ENCODE results near the gene RALGAPA1. TPM values are rescaled to one million over a fixed set of nuclear protein-coding genes. Genes with fewer than 3 reads are reported as not detected.

The RALGAPA1 gene
- total and polyA plus RNA-seq, 7 donors = 4.3 to 40.1 (median 28.0) TPM

- Histone ChIP-seq H3K4me1 (no peaks in the 10 kb centered on the region), H3K4me3 (no peak overlapping the region), H3K9me3 (no peaks in the 10 kb centered on the region), H3K27ac (no peak overlapping the region), H3K27me3 (ENCODE audit: insufficient read depth in 3 of 3, low read length in 2 of 3) (no peaks in the 10 kb centered on the region), H3K36me3 (ENCODE audit: insufficient read depth in 1 of 2, low read depth in 1 of 2) (no peaks in the 10 kb centered on the region)
- TF ChIP-seq CTCF (IDR thresholded peaks at IDR 0.05) = no peak
- no peak for DNase-seq
- no peak for ATAC-seq
- WGBS, 3 donors = 37 to 52% (median 41%) methylated on average over 2 of the region's 2 CpGs
- intact Hi-C loops (cut with DNase I) = no loop called here
Measured at GRCh38 chr14:35558680-35559079, 250.4 kb downstream of the RALGAPA1 start.

GRCh38 chr14:35557221-35557747 lies 251.8 kb downstream of the RALGAPA1 start:
- TF ChIP-seq CTCF (IDR thresholded peaks at IDR 0.05) = no peak
- Histone ChIP-seq H3K9me3 (no peaks in the 10 kb centered on the region), H3K27ac (no peak overlapping the region), H3K4me1 (no peaks in the 10 kb centered on the region), H3K27me3 (ENCODE audit: insufficient read depth in 3 of 3, low read length in 2 of 3) (no peaks in the 10 kb centered on the region), H3K36me3 (ENCODE audit: insufficient read depth in 1 of 2, low read depth in 1 of 2) (no peaks in the 10 kb centered on the region), H3K4me3 (no peak overlapping the region)
- ATAC-seq (no peak), DNase-seq (no peak)
- intact Hi-C loops (cut with DNase I) = no loop called here

- intact Hi-C loops (cut with DNase I) = no loop called here
- no peaks in the 10 kb centered on the region for H3K27me3 ChIP-seq (ENCODE audit: insufficient read depth in 3 of 3, low read length in 2 of 3)
- no peaks in the 10 kb centered on the region for H3K9me3 ChIP-seq
- WGBS, 3 donors = 27 to 39% (median 38%) methylated on average over 1 of the region's 1 CpG
- no peak for TF ChIP-seq CTCF (IDR thresholded peaks at IDR 0.05)
- ATAC-seq (no peak), DNase-seq (no peak)
- H3K4me3 ChIP-seq = no peak overlapping the region
- no peak overlapping the region for H3K27ac ChIP-seq
- no peaks in the 10 kb centered on the region for H3K36me3 ChIP-seq (ENCODE audit: insufficient read depth in 1 of 2, low read depth in 1 of 2)
- no peaks in the 10 kb centered on the region for H3K4me1 ChIP-seq
Measured at GRCh38 chr14:35556548-35556947, 252.5 kb downstream of the RALGAPA1 start.

- Histone ChIP-seq H3K27ac (no peak overlapping the region), H3K4me3 (no peak overlapping the region), H3K27me3 (ENCODE audit: insufficient read depth in 3 of 3, low read length in 2 of 3) (no peaks in the 10 kb centered on the region), H3K36me3 (ENCODE audit: insufficient read depth in 1 of 2, low read depth in 1 of 2) (peaks cover 0 to 7% of the 10 kb centered on the region in 2 donors), H3K9me3 (no peaks in the 10 kb centered on the region), H3K4me1 (no peaks in the 10 kb centered on the region)
- ATAC-seq (no peak), DNase-seq (no peak)
- intact Hi-C loops (cut with DNase I) = no loop called here
- WGBS, 3 donors = 70 to 84% (median 73%) methylated on average over 1 of the region's 1 CpG
- TF ChIP-seq CTCF (IDR thresholded peaks at IDR 0.05) = no peak
Measured at GRCh38 chr14:35553808-35554207, 255.3 kb downstream of the RALGAPA1 start.

- Histone ChIP-seq H3K4me3 (no peak overlapping the region), H3K4me1 (no peaks in the 10 kb centered on the region), H3K27ac (no peak overlapping the region), H3K36me3 (ENCODE audit: insufficient read depth in 1 of 2, low read depth in 1 of 2) (peaks cover 0 to 15% of the 10 kb centered on the region in 2 donors), H3K27me3 (ENCODE audit: insufficient read depth in 3 of 3, low read length in 2 of 3) (no peaks in the 10 kb centered on the region), H3K9me3 (no peaks in the 10 kb centered on the region)
- intact Hi-C loops (cut with DNase I) = no loop called here
- 91 to 100% (median 97%) methylated on average over 1 of the region's 1 CpG for WGBS, 3 donors
- ATAC-seq (no peak), DNase-seq (no peak)
- no peak for TF ChIP-seq CTCF (IDR thresholded peaks at IDR 0.05)
Measured at GRCh38 chr14:35551081-35551480, 258.0 kb downstream of the RALGAPA1 start.

All from psoas muscle (tissue), 8 donors.